ENCODE results near the gene MLF2. TPM values are rescaled to one million over a fixed set of nuclear protein-coding genes. Genes with fewer than 3 reads are reported as not detected.
A peak's percentile ranks its signal among the peaks of the same experiment; 100 is the strongest.

The MLF2 gene
- total and polyA plus RNA-seq, 2 of the 13 experiments (the other 11 are each of a cell fraction or from before 2014, with no cell fraction given), result 88.1 to 167 TPM

- peak; percentile 74 for TF ChIP-seq ZNF687 (CRISPR knock-in tag; IDR thresholded peaks at IDR 0.05)
- TF ChIP-seq ZNF614 (CRISPR knock-in tag; IDR thresholded peaks at IDR 0.05; ENCODE audit: borderline replicate concordance), result no peak
- TF ChIP-seq ZNF34 (CRISPR knock-in tag; IDR thresholded peaks at IDR 0.05; ENCODE audit: borderline replicate concordance), result no peak
- no peak for TF ChIP-seq BRCA1 (CRISPR knock-in tag; IDR thresholded peaks at IDR 0.05)
- TF ChIP-seq E2F1 (CRISPR knock-in tag; IDR thresholded peaks at IDR 0.05), result no peak
- no peak for TF ChIP-seq ZNF24 (IDR thresholded peaks at IDR 0.05)
- TF ChIP-seq ZSCAN31 (CRISPR knock-in tag; IDR thresholded peaks at IDR 0.05; ENCODE audit: low read depth), result no peak
- TF ChIP-seq ZBTB10 (CRISPR knock-in tag; IDR thresholded peaks at IDR 0.05; ENCODE audit: borderline replicate concordance), result no peak
- TF ChIP-seq NPAS2 (CRISPR knock-in tag; IDR thresholded peaks at IDR 0.05; ENCODE audit: borderline replicate concordance), result no peak
- TF ChIP-seq CREB1 (IDR thresholded peaks at IDR 0.05), result peak; percentile 50; the same call in 1 of the 2 replicates
- TF ChIP-seq CREB1 (CRISPR knock-in tag; IDR thresholded peaks at IDR 0.05), result peak; percentile 71; the same call in 1 of the 2 replicates
- TF ChIP-seq ZNF609 (CRISPR knock-in tag; IDR thresholded peaks at IDR 0.05; ENCODE audit: borderline replicate concordance), result no peak
Measured at GRCh38 chr12:6764011-6764828, 11.3 kb upstream of the MLF2 start (continued).
